Activated T-helper 17 cell treated with anti-CD3 and anti-CD28 coated beads, Interleukin-2, amount 50 U/mL, for 72 hours (primary cell): Measurements from ENCODE around the gene PNPLA2. TPM values are rescaled to one million over a fixed set of nuclear protein-coding genes. Genes with fewer than 3 reads are reported as not detected.

Source experiments
- ATAC-seq: fragments of 150-1000 bp; cut with Tn5 transposase; replicated peaks from 2 replicates; pipeline ENCODE4 v1.10.0; 2021; ENCODE audit warnings: mild to moderate bottlenecking, moderate library complexity
- H3K27ac Mint-ChIP-seq: one replicate; pipeline ENCODE4 v1.8.0; 2022; ENCODE audit warnings: mixed read lengths
- H3K27me3 Mint-ChIP-seq: one replicate; pipeline ENCODE4 v1.8.0; 2022; ENCODE audit warnings: mixed read lengths
- H3K36me3 Mint-ChIP-seq: one replicate; pipeline ENCODE4 v1.8.0; 2022; ENCODE audit warnings: low read depth, mild to moderate bottlenecking, mixed read lengths
- H3K4me1 Mint-ChIP-seq: one replicate; pipeline ENCODE4 v1.8.0; 2022; ENCODE audit warnings: mixed read lengths
- H3K4me3 Mint-ChIP-seq: one replicate; pipeline ENCODE4 v1.8.0; 2022; ENCODE audit warnings: mild to moderate bottlenecking, mixed read lengths
- H3K9me3 Mint-ChIP-seq: one replicate; pipeline ENCODE4 v1.8.0; 2022; ENCODE audit warnings: mixed read lengths
- total RNA-seq, 2 donors: library from RNA; stranded (reverse); gene quantifications; one replicate each; pipeline ENCODE4 v1.2.3, GENCODE V29; 2022

The PNPLA2 gene
- total RNA-seq, 2 donors from 2014 or later = 36.8 to 39.3 TPM

- H3K4me3 Mint-ChIP-seq = no peak overlapping the region
- peaks cover 3% of the 10 kb centered on the region for H3K4me1 Mint-ChIP-seq
Observed at GRCh38 chr11:801097-801780, 17.5 kb upstream of the PNPLA2 start.

GRCh38 chr11:802018-802617 is 16.6 kb upstream of the PNPLA2 start:
- ATAC-seq = no peak
- Mint-ChIP-seq H3K27me3 (no peaks in the 10 kb centered on the region), H3K9me3 (no peaks in the 10 kb centered on the region), H3K27ac (no peak overlapping the region), H3K36me3 (no peaks in the 10 kb centered on the region), H3K4me1 (no peaks in the 10 kb centered on the region), H3K4me3 (no peak overlapping the region)

More at GRCh38 chr11:801097-801780, 17.5 kb upstream of the PNPLA2 start:
- ATAC-seq = no peak
- Mint-ChIP-seq H3K27me3 (no peaks in the 10 kb centered on the region), H3K36me3 (peaks cover 1% of the 10 kb centered on the region), H3K9me3 (no peaks in the 10 kb centered on the region), H3K27ac (no peak overlapping the region)

GRCh38 chr11:802693-803466 is 15.8 kb upstream of the PNPLA2 start:
- no peaks in the 10 kb centered on the region for H3K4me1 Mint-ChIP-seq
- no peaks in the 10 kb centered on the region for H3K36me3 Mint-ChIP-seq
- no peak for ATAC-seq
- no peak overlapping the region for H3K27ac Mint-ChIP-seq
- no peaks in the 10 kb centered on the region for H3K27me3 Mint-ChIP-seq
- H3K9me3 Mint-ChIP-seq = no peaks in the 10 kb centered on the region
- H3K4me3 Mint-ChIP-seq = no peak overlapping the region

- no peaks in the 10 kb centered on the region for H3K9me3 Mint-ChIP-seq
- peak overlapping the region; percentile 76 for H3K4me3 Mint-ChIP-seq
- no peak for ATAC-seq
- H3K27ac Mint-ChIP-seq = no peak overlapping the region
- no peaks in the 10 kb centered on the region for H3K36me3 Mint-ChIP-seq
- no peaks in the 10 kb centered on the region for H3K4me1 Mint-ChIP-seq
- no peaks in the 10 kb centered on the region for H3K27me3 Mint-ChIP-seq
Observed at GRCh38 chr11:803467-803742, 15.3 kb upstream of the PNPLA2 start.

GRCh38 chr11:803770-804598 is 14.7 kb upstream of the PNPLA2 start:
- no peaks in the 10 kb centered on the region for H3K27me3 Mint-ChIP-seq
- peaks cover 2% of the 10 kb centered on the region for H3K36me3 Mint-ChIP-seq
- H3K4me3 Mint-ChIP-seq = peak overlapping the region; percentile 76
- no peaks in the 10 kb centered on the region for H3K9me3 Mint-ChIP-seq
- H3K27ac Mint-ChIP-seq = no peak overlapping the region
- H3K4me1 Mint-ChIP-seq = no peaks in the 10 kb centered on the region
- no peak for ATAC-seq

GRCh38 chr11:804599-804964 is 14.1 kb upstream of the PNPLA2 start:
- Mint-ChIP-seq H3K4me1 (no peaks in the 10 kb centered on the region), H3K9me3 (no peaks in the 10 kb centered on the region), H3K4me3 (peak overlapping the region; percentile 76), H3K27ac (no peak overlapping the region), H3K36me3 (peaks cover 8% of the 10 kb centered on the region), H3K27me3 (no peaks in the 10 kb centered on the region)
- ATAC-seq = no peak

GRCh38 chr11:808427-809286 is 10.1 kb upstream of the PNPLA2 start:
- H3K9me3 Mint-ChIP-seq = no peaks in the 10 kb centered on the region
- ATAC-seq = no peak

GRCh38 chr11:809287-810039 is 9.3 kb upstream of the PNPLA2 start, which contains the start of gene RPLP2:
Gene RPLP2, plus strand, starts transcription at chr11:809967. Its CDS starts 268 bp downstream, at chr11:810235.
- Mint-ChIP-seq H3K4me1 (peaks cover 6% of the 10 kb centered on the region), H3K36me3 (peaks cover 53% of the 10 kb centered on the region), H3K4me3 (peak within 1 kb of the TSS; percentile 93), H3K27me3 (no peaks in the 10 kb centered on the region), H3K9me3 (no peaks in the 10 kb centered on the region), H3K27ac (peak within 1 kb of the TSS; percentile 93)
- ATAC-seq = peak; percentile 89

More at GRCh38 chr11:808427-809286, 10.1 kb upstream of the PNPLA2 start:
- H3K27ac Mint-ChIP-seq = peak overlapping the region; percentile 93
- H3K27me3 Mint-ChIP-seq = no peaks in the 10 kb centered on the region
- peak overlapping the region; percentile 93 for H3K4me3 Mint-ChIP-seq
- H3K4me1 Mint-ChIP-seq = peaks cover 6% of the 10 kb centered on the region
- H3K36me3 Mint-ChIP-seq = peaks cover 45% of the 10 kb centered on the region

GRCh38 chr11:810040-810567 is 8.6 kb upstream of the PNPLA2 start:
- H3K27ac Mint-ChIP-seq = peak overlapping the region; percentile 93
- no peaks in the 10 kb centered on the region for H3K27me3 Mint-ChIP-seq
- no peaks in the 10 kb centered on the region for H3K9me3 Mint-ChIP-seq
- peaks cover 6% of the 10 kb centered on the region for H3K4me1 Mint-ChIP-seq
- peak; percentile 1 for ATAC-seq
- peak overlapping the region; percentile 93 for H3K4me3 Mint-ChIP-seq
- peaks cover 59% of the 10 kb centered on the region for H3K36me3 Mint-ChIP-seq

GRCh38 chr11:811446-812245 is 7.1 kb upstream of the PNPLA2 start:
- H3K4me3 Mint-ChIP-seq = peak overlapping the region; percentile 93
- H3K27me3 Mint-ChIP-seq = no peaks in the 10 kb centered on the region
- ATAC-seq = no peak
- peak overlapping the region; percentile 93 for H3K27ac Mint-ChIP-seq
- H3K36me3 Mint-ChIP-seq = peaks cover 59% of the 10 kb centered on the region
- peaks cover 6% of the 10 kb centered on the region for H3K4me1 Mint-ChIP-seq
- no peaks in the 10 kb centered on the region for H3K9me3 Mint-ChIP-seq

GRCh38 chr11:812390-812789 is 6.3 kb upstream of the PNPLA2 start:
- no peak for ATAC-seq
- H3K9me3 Mint-ChIP-seq = no peaks in the 10 kb centered on the region

GRCh38 chr11:813072-813455 is 5.7 kb upstream of the PNPLA2 start:
- H3K4me3 Mint-ChIP-seq = no peak overlapping the region
- no peaks in the 10 kb centered on the region for H3K27me3 Mint-ChIP-seq
- ATAC-seq = no peak
- peaks cover 59% of the 10 kb centered on the region for H3K36me3 Mint-ChIP-seq
- H3K4me1 Mint-ChIP-seq = peaks cover 6% of the 10 kb centered on the region
- H3K27ac Mint-ChIP-seq = no peak overlapping the region
- no peaks in the 10 kb centered on the region for H3K9me3 Mint-ChIP-seq

More at GRCh38 chr11:812390-812789, 6.3 kb upstream of the PNPLA2 start:
- peaks cover 59% of the 10 kb centered on the region for H3K36me3 Mint-ChIP-seq
- H3K4me3 Mint-ChIP-seq = peak overlapping the region; percentile 93
- no peak overlapping the region for H3K27ac Mint-ChIP-seq
- peaks cover 6% of the 10 kb centered on the region for H3K4me1 Mint-ChIP-seq
- H3K27me3 Mint-ChIP-seq = no peaks in the 10 kb centered on the region
